Measurements from ENCODE around the gene S100A2.

The S100A2 gene

DNA sequence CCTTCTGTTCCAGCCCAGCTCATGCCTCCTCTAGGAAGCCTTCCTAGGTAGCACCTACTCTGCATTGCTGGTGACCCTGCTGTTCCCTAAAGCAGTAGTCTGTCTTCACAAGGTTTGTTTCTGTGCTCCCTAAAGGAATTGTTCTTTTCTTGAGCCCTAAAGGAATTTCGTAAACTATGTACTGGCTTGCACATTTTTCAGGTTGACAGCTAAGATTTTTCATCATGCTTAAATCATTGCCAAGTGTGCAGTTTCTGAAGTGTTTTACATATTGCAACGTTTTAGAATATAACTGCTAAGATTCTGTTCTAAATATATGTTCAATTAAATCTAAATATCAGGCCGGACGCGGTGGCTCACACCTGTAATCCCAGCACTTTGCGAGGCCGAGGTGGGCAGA lies 34.2 kb upstream of the S100A2 start:
- peak overlapping the region in 1 of 2 experiments; percentile 13 for H3K4ac ChIP-seq (ENCODE audit: low read depth in 1 of 2, low read length in 2 of 2)
- no peak overlapping the region for H4K8ac ChIP-seq (ENCODE audit: low read length)
- peak overlapping the region; percentile 3 to 89 for H3K18ac ChIP-seq (ENCODE audit: low read depth in 1 of 2, low read length in 2 of 2)
- H3K4me2 ChIP-seq (ENCODE audit: low read length, poor library complexity, severe bottlenecking): no peak overlapping the region
- no peaks in the 10 kb centered on the region for H3K27me3 ChIP-seq (ENCODE audit: control insufficient read depth in 1 of 2, insufficient read depth in 1 of 2, low read length in 2 of 2)
- H3K79me1 ChIP-seq (replicated peaks; ENCODE audit: low read length, poor library complexity, severe bottlenecking): peaks cover 11% of the 10 kb centered on the region
- no peak for DNase-seq
- H2AK5ac ChIP-seq (ENCODE audit: low read length, severe bottlenecking): peak overlapping the region; percentile 83
- peaks cover 25 to 28% of the 10 kb centered on the region in 2 experiments for H3K36me3 ChIP-seq (ENCODE audit: control insufficient read depth in 1 of 2, insufficient read depth in 2 of 2, low read depth in 1 of 2, low read length in 2 of 2)
- H4K91ac ChIP-seq (ENCODE audit: low read length): peak overlapping the region; percentile 79
- H2BK12ac ChIP-seq (ENCODE audit: low read length in 2 of 2): peak overlapping the region; percentile 61 to 92
- H3K27ac ChIP-seq (ENCODE audit: low read length, poor library complexity, severe bottlenecking): no peak overlapping the region
- H3K4me3 ChIP-seq (ENCODE audit: insufficient read depth in 1 of 2, low read depth in 1 of 2, low read length in 2 of 2): no peak overlapping the region
- no peaks in the 10 kb centered on the region for H3K9me3 ChIP-seq (ENCODE audit: control insufficient read depth, low read length)
- peak overlapping the region; percentile 81 for H2BK120ac ChIP-seq (ENCODE audit: low read depth, low read length)
- no peak overlapping the region for H2BK5ac ChIP-seq (ENCODE audit: low read depth, low read length, poor library complexity, severe bottlenecking)
- H3K9ac ChIP-seq (ENCODE audit: low read length): peak overlapping the region; percentile 63
- H2AFZ ChIP-seq (ENCODE audit: low read depth, low read length): no peak overlapping the region
- no peak overlapping the region for H2BK15ac ChIP-seq (ENCODE audit: low read depth, poor library complexity, severe bottlenecking)
- H3K14ac ChIP-seq (ENCODE audit: low read length in 2 of 2): peak overlapping the region in 1 of 2 experiments; percentile 95
- H3K4me1 ChIP-seq (ENCODE audit: control insufficient read depth, insufficient read depth, low read depth, low read length): peaks cover 17% of the 10 kb centered on the region
- H3K23ac ChIP-seq (ENCODE audit: low read length in 2 of 2): peak overlapping the region in 1 of 2 experiments; percentile 46
- 90% methylated on average over 6 of the region's 7 CpGs for WGBS

DNA sequence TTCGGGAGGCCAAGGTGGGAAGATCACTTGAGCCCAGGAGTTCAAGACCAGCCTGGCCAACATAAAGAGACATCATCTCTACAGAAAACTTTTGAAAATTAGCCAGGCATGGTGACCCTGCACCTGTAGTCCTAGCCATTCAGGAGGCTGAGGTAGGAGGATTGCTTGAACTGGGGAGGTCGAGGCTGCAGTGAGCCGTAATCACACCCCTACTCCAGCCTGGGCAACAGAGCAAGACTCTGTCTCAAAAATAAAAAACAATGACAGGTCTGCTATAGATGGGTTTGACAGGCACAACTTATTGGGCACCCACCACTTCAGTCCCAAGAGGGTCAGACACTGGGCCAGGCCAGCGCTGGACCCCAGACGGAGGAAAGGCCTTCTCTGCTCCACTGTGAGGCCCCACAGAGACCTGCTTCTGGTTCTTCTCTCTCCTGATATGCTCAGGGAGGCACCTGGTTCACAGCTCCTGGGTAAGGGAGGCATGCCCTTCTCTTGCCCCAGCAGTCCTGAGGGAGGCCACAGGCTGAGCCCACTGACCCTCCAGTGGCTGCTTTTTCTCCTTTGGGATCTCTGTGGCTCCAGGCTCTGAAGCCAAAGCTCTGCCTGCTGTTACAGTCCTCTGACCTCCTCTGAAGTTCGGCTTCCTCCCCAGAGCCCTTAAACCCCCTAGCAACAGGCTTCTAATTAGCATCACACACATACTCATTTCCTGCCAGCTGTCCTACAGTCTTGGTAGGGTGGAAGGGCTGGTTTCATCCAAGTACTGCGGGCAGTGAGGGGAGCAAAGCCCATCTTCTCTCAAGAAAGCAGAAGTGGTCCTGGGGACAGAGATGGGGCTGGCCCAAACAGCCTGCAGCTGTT lies 32.9 kb upstream of the S100A2 start:
- H3K36me3 ChIP-seq (ENCODE audit: control insufficient read depth in 1 of 2, insufficient read depth in 2 of 2, low read depth in 1 of 2, low read length in 2 of 2): peaks cover 12 to 26% of the 10 kb centered on the region in 2 experiments
- H4K8ac ChIP-seq (ENCODE audit: low read length): peak overlapping the region; percentile 74
- peak; percentile 82 for DNase-seq
- H2AFZ ChIP-seq (ENCODE audit: low read depth, low read length): peak overlapping the region; percentile 15
- peaks cover 17% of the 10 kb centered on the region for H3K4me1 ChIP-seq (ENCODE audit: control insufficient read depth, insufficient read depth, low read depth, low read length)
- no peaks in the 10 kb centered on the region for H3K27me3 ChIP-seq (ENCODE audit: control insufficient read depth in 1 of 2, insufficient read depth in 1 of 2, low read length in 2 of 2)
- H3K79me1 ChIP-seq (replicated peaks; ENCODE audit: low read length, poor library complexity, severe bottlenecking): peaks cover 10% of the 10 kb centered on the region
- H3K4ac ChIP-seq (ENCODE audit: low read depth in 1 of 2, low read length in 2 of 2): peak overlapping the region; percentile 55 to 94
- no peak overlapping the region for H3K14ac ChIP-seq (ENCODE audit: low read length in 2 of 2)
- 55% methylated on average over 6 of the region's 7 CpGs for WGBS
- H2AK5ac ChIP-seq (ENCODE audit: low read length, severe bottlenecking): peak overlapping the region; percentile 63
- peak overlapping the region in 1 of 2 experiments; percentile 10 for H3K23ac ChIP-seq (ENCODE audit: low read length in 2 of 2)
- H3K4me3 ChIP-seq (ENCODE audit: insufficient read depth in 1 of 2, low read depth in 1 of 2, low read length in 2 of 2): no peak overlapping the region
- H3K4me2 ChIP-seq (ENCODE audit: low read length, poor library complexity, severe bottlenecking): no peak overlapping the region
- H4K91ac ChIP-seq (ENCODE audit: low read length): peak overlapping the region; percentile 36
- no peak overlapping the region for H2BK15ac ChIP-seq (ENCODE audit: low read depth, poor library complexity, severe bottlenecking)
- peak overlapping the region; percentile 38 for H3K27ac ChIP-seq (ENCODE audit: low read length, poor library complexity, severe bottlenecking)
- peak overlapping the region; percentile 56 for H2BK120ac ChIP-seq (ENCODE audit: low read depth, low read length)
- no peak overlapping the region for H2BK5ac ChIP-seq (ENCODE audit: low read depth, low read length, poor library complexity, severe bottlenecking)
- H2BK12ac ChIP-seq (ENCODE audit: low read length in 2 of 2): peak overlapping the region; percentile 92 to 98
- peak overlapping the region; percentile 75 for H3K9ac ChIP-seq (ENCODE audit: low read length)
- peak overlapping the region; percentile 81 to 91 for H3K18ac ChIP-seq (ENCODE audit: low read depth in 1 of 2, low read length in 2 of 2)
- H3K9me3 ChIP-seq (ENCODE audit: control insufficient read depth, low read length): no peaks in the 10 kb centered on the region

DNA sequence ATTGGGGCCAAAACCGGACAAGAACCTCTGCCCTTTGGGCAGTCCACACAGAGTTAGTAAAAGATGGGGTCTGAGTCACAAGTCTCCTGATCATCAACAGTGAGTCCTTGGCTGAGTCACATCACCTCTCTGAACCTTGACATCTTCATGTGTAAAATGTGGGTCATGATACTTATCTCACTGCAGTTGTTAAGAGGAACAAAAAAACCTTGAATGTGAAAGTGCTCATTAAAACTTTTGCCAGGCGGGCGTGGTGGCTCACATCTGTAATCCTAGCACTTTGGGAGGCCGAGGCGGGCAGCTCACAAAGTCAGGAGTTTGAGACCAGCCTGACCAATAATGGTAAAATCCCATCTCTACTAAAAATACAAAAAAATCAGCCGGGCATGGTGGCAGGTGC lies 31.6 kb upstream of the S100A2 start:
- H2AK5ac ChIP-seq (ENCODE audit: low read length, severe bottlenecking): no peak overlapping the region
- H3K27ac ChIP-seq (ENCODE audit: low read length, poor library complexity, severe bottlenecking): no peak overlapping the region
- no peaks in the 10 kb centered on the region for H3K9me3 ChIP-seq (ENCODE audit: control insufficient read depth, low read length)
- DNase-seq: peak; percentile 73
- no peak overlapping the region for H3K4me3 ChIP-seq (ENCODE audit: insufficient read depth in 1 of 2, low read depth in 1 of 2, low read length in 2 of 2)
- H3K18ac ChIP-seq (ENCODE audit: low read depth in 1 of 2, low read length in 2 of 2): no peak overlapping the region
- H4K91ac ChIP-seq (ENCODE audit: low read length): no peak overlapping the region
- H3K23ac ChIP-seq (ENCODE audit: low read length in 2 of 2): no peak overlapping the region
- H2AFZ ChIP-seq (ENCODE audit: low read depth, low read length): no peak overlapping the region
- peaks cover 6% of the 10 kb centered on the region for H3K79me1 ChIP-seq (replicated peaks; ENCODE audit: low read length, poor library complexity, severe bottlenecking)
- H3K4me1 ChIP-seq (ENCODE audit: control insufficient read depth, insufficient read depth, low read depth, low read length): peaks cover 15% of the 10 kb centered on the region
- no peak overlapping the region for H2BK15ac ChIP-seq (ENCODE audit: low read depth, poor library complexity, severe bottlenecking)
- no peak overlapping the region for H3K9ac ChIP-seq (ENCODE audit: low read length)
- no peak overlapping the region for H2BK12ac ChIP-seq (ENCODE audit: low read length in 2 of 2)
- H4K8ac ChIP-seq (ENCODE audit: low read length): no peak overlapping the region
- H3K4ac ChIP-seq (ENCODE audit: low read depth in 1 of 2, low read length in 2 of 2): no peak overlapping the region
- WGBS: 71% methylated on average over 6 of the region's 6 CpGs
- peaks cover 5 to 20% of the 10 kb centered on the region in 2 experiments for H3K36me3 ChIP-seq (ENCODE audit: control insufficient read depth in 1 of 2, insufficient read depth in 2 of 2, low read depth in 1 of 2, low read length in 2 of 2)
- H2BK120ac ChIP-seq (ENCODE audit: low read depth, low read length): no peak overlapping the region
- H2BK5ac ChIP-seq (ENCODE audit: low read depth, low read length, poor library complexity, severe bottlenecking): no peak overlapping the region
- H3K27me3 ChIP-seq (ENCODE audit: control insufficient read depth in 1 of 2, insufficient read depth in 1 of 2, low read length in 2 of 2): no peaks in the 10 kb centered on the region
- H3K14ac ChIP-seq (ENCODE audit: low read length in 2 of 2): no peak overlapping the region
- no peak overlapping the region for H3K4me2 ChIP-seq (ENCODE audit: low read length, poor library complexity, severe bottlenecking)

GRCh38 chr1:153592748-153593147 lies 27.1 kb upstream of the S100A2 start:
- Histone ChIP-seq H3K23ac (ENCODE audit: low read length in 2 of 2) (no peak overlapping the region), H2BK120ac (ENCODE audit: low read depth, low read length) (no peak overlapping the region), H2BK12ac (ENCODE audit: low read length in 2 of 2) (no peak overlapping the region), H3K79me1 (replicated peaks; ENCODE audit: low read length, poor library complexity, severe bottlenecking) (no peaks in the 10 kb centered on the region), H4K8ac (ENCODE audit: low read length) (no peak overlapping the region), H3K14ac (ENCODE audit: low read length in 2 of 2) (no peak overlapping the region), H3K4me2 (ENCODE audit: low read length, poor library complexity, severe bottlenecking) (no peak overlapping the region), H3K9ac (ENCODE audit: low read length) (peak overlapping the region; percentile 54), H2BK5ac (ENCODE audit: low read depth, low read length, poor library complexity, severe bottlenecking) (no peak overlapping the region), H2BK15ac (ENCODE audit: low read depth, poor library complexity, severe bottlenecking) (no peak overlapping the region), H3K36me3 (ENCODE audit: control insufficient read depth in 1 of 2, insufficient read depth in 2 of 2, low read depth in 1 of 2, low read length in 2 of 2) (peaks cover 0 to 4% of the 10 kb centered on the region in 2 experiments), H2AFZ (ENCODE audit: low read depth, low read length) (no peak overlapping the region), H3K27ac (ENCODE audit: low read length, poor library complexity, severe bottlenecking) (no peak overlapping the region), H4K91ac (ENCODE audit: low read length) (no peak overlapping the region), H3K4ac (ENCODE audit: low read depth in 1 of 2, low read length in 2 of 2) (no peak overlapping the region), H3K4me1 (ENCODE audit: control insufficient read depth, insufficient read depth, low read depth, low read length) (peaks cover 4% of the 10 kb centered on the region), H3K4me3 (ENCODE audit: insufficient read depth in 1 of 2, low read depth in 1 of 2, low read length in 2 of 2) (no peak overlapping the region), H3K9me3 (ENCODE audit: control insufficient read depth, low read length) (no peaks in the 10 kb centered on the region), H2AK5ac (ENCODE audit: low read length, severe bottlenecking) (no peak overlapping the region), H3K27me3 (ENCODE audit: control insufficient read depth in 1 of 2, insufficient read depth in 1 of 2, low read length in 2 of 2) (no peaks in the 10 kb centered on the region), H3K18ac (ENCODE audit: low read depth in 1 of 2, low read length in 2 of 2) (no peak overlapping the region)
- 37% methylated on average over 1 of the region's 4 CpGs for WGBS
- no peak for DNase-seq
